Measurements from ENCODE around the gene UTS2B. TPM values are rescaled to one million over a fixed set of nuclear protein-coding genes. Genes with fewer than 3 reads are reported as not detected.
"Not testable (repeated sequence)": the region's sequence is repeated elsewhere in the genome, so short reads cannot be mapped to it uniquely, and the experiment has no call there.

The UTS2B gene
- total and polyA plus RNA-seq, 8 donors: 0.37 to 2.1 (median 0.72) TPM; not detected in 1

- ATAC-seq: no peak
These were observed 46.9 kb downstream of the UTS2B start for GRCh38 chr3:191283400-191283799.

DNA sequence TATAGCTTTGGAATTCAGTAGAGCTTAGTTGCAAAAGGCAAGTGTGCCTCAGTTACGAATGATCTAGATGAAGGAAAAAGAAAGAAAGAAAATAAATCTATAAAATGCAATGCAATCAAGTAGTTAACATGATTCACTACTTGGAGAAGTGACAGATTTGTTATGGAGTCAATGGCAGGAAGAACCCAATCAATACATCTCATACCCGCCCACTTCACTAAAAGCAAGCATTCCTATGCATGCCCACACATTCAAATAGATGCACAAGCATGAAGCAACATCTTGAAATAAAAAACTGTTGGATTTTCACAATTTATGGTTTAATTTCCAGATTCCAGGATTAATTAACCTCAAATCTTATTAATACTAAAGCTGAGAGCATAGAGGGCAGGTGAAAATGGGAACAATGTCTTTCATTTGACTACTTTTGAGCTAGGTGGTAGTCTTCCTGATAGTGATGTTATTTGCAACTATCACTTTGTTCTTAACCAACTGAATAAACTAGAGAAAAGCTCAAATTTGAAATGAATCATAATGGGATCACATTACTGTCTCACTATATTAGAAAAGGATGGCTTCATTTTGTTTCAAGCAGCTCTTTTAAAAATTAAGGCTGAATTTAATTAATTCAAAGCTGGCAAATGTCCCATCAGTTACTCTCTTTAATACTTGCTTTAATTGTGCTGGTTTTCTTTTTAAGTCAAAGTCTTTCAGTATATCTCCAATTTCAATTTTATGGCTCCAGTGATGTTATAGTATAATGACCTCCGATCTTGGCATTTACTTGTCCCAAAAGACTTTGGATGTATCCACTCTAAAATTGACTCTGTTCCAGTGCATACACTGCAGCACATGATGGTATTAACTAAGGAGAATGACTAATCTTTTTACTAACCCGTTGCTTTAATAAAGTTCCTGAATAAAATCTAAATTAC lies 47.8 kb downstream of the UTS2B start:
- Histone ChIP-seq H3K4me1 (no peaks in the 10 kb centered on the region), H3K27me3 (no peaks in the 10 kb centered on the region), H3K4me3 (no peak overlapping the region), H3K9me3 (no peaks in the 10 kb centered on the region), H3K36me3 (no peaks in the 10 kb centered on the region), H3K27ac (no peak overlapping the region)
- TF ChIP-seq, protein P1, sequence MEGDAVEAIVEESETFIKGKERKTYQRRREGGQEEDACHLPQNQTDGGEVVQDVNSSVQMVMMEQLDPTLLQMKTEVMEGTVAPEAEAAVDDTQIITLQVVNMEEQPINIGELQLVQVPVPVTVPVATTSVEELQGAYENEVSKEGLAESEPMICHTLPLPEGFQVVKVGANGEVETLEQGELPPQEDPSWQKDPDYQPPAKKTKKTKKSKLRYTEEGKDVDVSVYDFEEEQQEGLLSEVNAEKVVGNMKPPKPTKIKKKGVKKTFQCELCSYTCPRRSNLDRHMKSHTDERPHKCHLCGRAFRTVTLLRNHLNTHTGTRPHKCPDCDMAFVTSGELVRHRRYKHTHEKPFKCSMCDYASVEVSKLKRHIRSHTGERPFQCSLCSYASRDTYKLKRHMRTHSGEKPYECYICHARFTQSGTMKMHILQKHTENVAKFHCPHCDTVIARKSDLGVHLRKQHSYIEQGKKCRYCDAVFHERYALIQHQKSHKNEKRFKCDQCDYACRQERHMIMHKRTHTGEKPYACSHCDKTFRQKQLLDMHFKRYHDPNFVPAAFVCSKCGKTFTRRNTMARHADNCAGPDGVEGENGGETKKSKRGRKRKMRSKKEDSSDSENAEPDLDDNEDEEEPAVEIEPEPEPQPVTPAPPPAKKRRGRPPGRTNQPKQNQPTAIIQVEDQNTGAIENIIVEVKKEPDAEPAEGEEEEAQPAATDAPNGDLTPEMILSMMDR (IDR thresholded peaks at IDR 0.05): no peak
- ATAC-seq (no peak), DNase-seq (no peak)
- intact Hi-C loops (cut with DNase I): no loop called here

More at GRCh38 chr3:191283400-191283799, 46.9 kb downstream of the UTS2B start:
- no peak for DNase-seq
- TF ChIP-seq, protein P1 (IDR thresholded peaks at IDR 0.05): no peak
- intact Hi-C loops (cut with DNase I): no loop called here
- no peaks in the 10 kb centered on the region for H3K27me3 ChIP-seq
- H3K9me3 ChIP-seq: no peaks in the 10 kb centered on the region
- H3K27ac ChIP-seq: no peak overlapping the region
- no peak overlapping the region for H3K4me3 ChIP-seq
- H3K36me3 ChIP-seq: no peaks in the 10 kb centered on the region
- H3K4me1 ChIP-seq: no peaks in the 10 kb centered on the region

DNA sequence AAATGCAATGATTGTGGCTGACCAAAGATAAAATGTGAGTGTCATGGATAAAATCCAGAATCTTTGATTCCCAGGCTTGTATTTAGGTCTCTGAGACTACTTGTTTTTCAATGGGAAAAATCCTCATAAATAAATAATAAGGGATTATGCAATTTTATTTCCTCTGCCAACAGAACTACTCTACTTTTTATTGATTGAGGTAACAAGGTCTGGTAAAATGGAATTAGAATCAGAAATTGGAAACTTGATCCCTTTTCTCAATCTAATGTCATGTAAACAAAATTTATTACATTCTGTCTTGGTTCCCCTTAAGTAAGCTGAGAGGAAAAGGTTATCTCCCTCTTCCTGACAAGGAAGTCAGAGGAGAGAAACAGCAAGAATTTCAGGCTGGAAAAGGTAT lies 49.4 kb downstream of the UTS2B start:
- no peak overlapping the region for H3K4me3 ChIP-seq

DNA sequence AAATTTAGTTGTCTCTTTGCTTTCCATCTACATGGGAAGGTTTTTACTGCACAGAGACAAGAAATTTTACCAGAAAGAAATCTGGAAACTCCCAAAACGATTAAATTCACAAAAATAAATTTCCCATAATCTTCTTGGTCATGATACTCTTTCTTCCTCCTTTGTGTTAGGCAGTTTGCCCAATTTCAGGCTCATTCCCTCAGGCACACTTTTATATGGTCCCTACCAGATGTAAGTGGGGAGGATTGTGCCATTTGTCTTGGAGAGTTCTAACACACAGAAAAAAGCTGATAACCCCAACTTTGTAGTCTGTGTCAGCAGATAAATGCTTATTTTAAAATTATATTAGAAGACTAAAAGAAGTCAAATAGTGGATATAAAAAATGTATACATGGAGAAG lies 50.2 kb downstream of the UTS2B start:
- no peak for ATAC-seq
- intact Hi-C loops (cut with DNase I): no loop called here

More for the DNA sequence above, 49.4 kb downstream of the UTS2B start:
- no peaks in the 10 kb centered on the region for H3K36me3 ChIP-seq
- no peaks in the 10 kb centered on the region for H3K9me3 ChIP-seq
- no peaks in the 10 kb centered on the region for H3K27me3 ChIP-seq
- intact Hi-C loops (cut with DNase I): no loop called here
- ATAC-seq (no peak), DNase-seq (no peak)
- TF ChIP-seq, protein P1 (IDR thresholded peaks at IDR 0.05): no peak
- no peak overlapping the region for H3K27ac ChIP-seq
- no peaks in the 10 kb centered on the region for H3K4me1 ChIP-seq

DNA sequence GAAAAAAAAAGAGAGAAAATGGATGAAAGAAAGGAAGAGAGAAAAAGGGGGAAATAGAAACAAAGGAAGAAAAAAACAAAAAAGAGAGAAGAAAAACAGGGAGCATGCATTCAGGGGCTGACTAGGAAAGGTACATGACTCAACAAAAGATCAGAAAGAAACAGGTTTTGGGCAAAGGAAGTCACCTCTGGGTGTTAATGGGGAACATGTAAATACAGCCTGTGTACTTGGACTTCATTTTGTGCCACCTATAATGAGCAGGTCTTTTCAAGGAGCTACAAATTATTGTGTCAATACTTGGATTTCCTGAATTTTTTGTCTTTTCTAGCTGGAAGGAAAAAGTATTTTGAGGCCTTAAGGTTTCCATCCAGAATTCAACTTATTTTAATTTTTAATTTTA lies 54.6 kb downstream of the UTS2B start:
- ATAC-seq: no peak
- Histone ChIP-seq H3K36me3 (no peaks in the 10 kb centered on the region), H3K4me3 (no peak overlapping the region), H3K27ac (no peak overlapping the region), H3K4me1 (no peaks in the 10 kb centered on the region), H3K9me3 (no peaks in the 10 kb centered on the region), H3K27me3 (no peaks in the 10 kb centered on the region)
- TF ChIP-seq, protein P1 (IDR thresholded peaks at IDR 0.05): no peak
- no peak for DNase-seq
- intact Hi-C loops (cut with DNase I): no loop called here

More for the DNA sequence above, 50.2 kb downstream of the UTS2B start:
- no peaks in the 10 kb centered on the region for H3K36me3 ChIP-seq
- no peak overlapping the region for H3K27ac ChIP-seq
- no peaks in the 10 kb centered on the region for H3K4me1 ChIP-seq
- H3K27me3 ChIP-seq: no peaks in the 10 kb centered on the region
- no peak for DNase-seq
- no peaks in the 10 kb centered on the region for H3K9me3 ChIP-seq
- no peak overlapping the region for H3K4me3 ChIP-seq
- TF ChIP-seq, protein P1 (IDR thresholded peaks at IDR 0.05): no peak

GRCh38 chr3:191275244-191275643 lies 55.1 kb downstream of the UTS2B start:
- H3K36me3 ChIP-seq; H3K4me1 ChIP-seq; H3K4me3 ChIP-seq; H3K27me3 ChIP-seq; intact Hi-C loops (cut with DNase I); ATAC-seq; H3K27ac ChIP-seq; H3K9me3 ChIP-seq; DNase-seq: not testable (repeated sequence)

Data from left lung (tissue), 10 donors.